HG02981 (cell line): ENCODE results near the gene FBRSL1.

Experiments
- ATAC-seq: cut with Tn5 transposase; IDR thresholded peaks from one replicate; pipeline ENCODE4 v1.9.1; 2021; ENCODE audit warnings: mild to moderate bottlenecking, moderate library complexity; ENCODE audit not compliant: unreplicated experiment

FBRSL1 gene

DNA sequence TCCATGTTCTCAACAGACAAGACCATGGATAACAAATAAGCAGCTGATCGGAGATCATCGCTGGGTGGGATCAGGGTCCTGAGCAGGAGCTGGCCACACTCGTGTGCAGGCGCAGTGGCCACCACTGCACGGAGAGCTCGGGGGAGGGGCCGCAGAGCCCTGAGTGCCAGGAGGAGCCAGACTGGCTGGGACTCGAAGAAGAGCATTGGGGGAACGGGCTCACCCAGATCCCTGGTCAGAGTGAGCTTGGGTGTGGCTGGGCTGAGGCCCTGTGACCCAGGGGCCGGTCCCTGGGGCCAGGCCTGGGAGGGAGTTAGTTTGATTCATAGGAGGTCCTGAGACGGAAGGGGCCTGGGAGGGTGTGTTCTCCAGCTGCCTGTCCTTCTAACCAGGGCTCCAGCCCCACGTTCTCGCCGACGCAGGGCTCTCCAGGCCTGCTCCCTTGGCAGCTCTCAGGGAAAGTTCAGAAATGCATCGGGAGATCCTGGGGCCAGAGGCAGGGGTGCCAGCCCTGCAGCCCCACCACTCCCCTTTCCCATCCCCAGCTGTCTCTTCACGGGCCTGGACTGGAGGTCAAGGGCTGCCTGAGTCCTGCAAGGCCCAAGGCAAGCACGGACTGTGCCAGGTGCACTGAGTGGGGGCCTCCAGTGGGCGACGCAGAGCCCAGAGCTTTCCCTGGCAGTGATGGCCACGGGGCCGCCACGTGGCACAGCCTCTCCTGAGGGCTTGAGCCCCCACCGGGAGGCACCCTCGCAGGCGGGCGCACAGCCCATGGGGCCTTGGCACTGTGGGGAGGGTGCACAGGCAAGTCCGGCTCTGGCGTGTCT, 48.1 kb downstream of the FBRSL1 start:
- ATAC-seq, result no peak

- no peak for ATAC-seq
Measured at GRCh38 chr12:132538663-132538990, 48.7 kb downstream of the FBRSL1 start.

DNA sequence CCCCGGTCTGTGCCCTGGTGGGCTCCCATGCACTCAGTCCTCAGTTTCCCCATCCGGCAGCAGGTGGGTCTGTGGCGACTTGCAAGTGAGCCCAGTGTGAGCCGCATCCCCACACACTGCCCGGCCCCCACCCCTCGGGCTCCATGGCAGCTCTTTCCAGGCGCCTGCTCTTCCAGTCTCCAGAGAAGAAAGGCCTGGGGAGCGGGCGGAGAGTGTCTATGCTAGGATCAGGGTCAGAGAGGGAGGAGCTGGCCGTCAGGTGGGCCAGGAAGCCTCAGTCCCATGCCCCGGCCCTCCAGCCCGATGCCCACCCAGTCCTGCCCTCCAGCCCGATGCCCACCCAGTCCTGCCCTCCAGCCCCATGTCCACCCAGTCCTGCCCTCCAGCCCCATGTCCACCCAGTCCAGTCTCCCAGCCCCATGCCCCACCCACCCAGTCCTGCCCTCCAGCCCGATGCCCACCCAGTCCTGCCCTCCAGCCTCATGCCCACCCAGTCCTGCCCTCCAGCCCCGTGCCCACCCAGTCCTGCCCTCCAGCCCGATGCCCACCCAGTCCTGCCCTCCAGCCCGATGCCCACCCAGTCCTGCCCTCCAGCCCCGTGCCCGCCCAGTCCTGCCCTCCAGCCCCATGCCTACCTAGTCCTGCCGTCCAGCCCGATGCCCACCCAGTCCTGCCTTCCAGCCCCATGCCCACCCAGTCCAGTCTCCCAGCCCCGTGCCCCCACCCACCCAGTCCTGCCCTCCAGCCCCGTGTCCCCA, 49.2 kb downstream of the FBRSL1 start:
- ATAC-seq, result no peak

DNA sequence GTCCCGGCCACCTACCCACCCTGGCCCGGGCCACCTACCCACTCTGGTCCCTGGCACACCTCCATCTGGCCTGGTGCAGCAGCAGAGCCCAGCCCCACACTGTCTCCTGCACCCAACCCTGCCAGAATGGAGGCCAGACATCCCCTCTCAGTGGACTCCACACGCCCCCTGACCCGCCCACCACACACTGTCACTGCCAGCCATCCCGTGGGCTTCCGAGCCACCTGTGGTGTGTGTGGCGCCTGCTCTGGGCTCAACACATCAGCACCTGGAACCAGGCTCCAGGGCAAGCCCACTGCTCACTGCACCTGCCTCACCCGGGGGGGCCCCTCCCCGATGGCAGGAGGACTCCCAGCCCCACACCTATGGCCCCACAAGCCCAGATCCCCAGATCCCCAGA, 50.5 kb downstream of the FBRSL1 start:
- ATAC-seq, result no peak

DNA sequence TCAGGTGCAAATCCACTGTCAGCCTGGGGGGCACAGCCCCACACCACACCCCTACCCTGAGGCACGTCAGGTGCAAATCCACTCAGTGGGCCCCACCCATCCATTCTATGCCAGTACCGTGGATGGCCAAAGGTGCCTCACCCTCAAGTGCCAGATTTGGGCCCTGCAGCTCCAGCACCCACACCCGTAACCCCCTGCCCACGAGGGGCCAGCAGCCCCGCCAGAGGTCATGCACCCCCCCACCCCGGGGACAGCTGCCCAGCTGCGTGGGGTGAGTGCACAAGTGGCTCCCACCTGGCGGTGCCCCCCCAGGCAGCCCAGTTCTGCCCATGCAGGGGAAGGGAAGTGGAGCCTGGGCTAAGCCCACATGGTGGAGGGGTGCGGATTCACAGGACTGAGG, 51.2 kb downstream of the FBRSL1 start:
- ATAC-seq, result no peak

- ATAC-seq, result no peak
Measured at GRCh38 chr12:132541996-132542395, 52.0 kb downstream of the FBRSL1 start.

GRCh38 chr12:132542661-132543060, 52.7 kb downstream of the FBRSL1 start:
- no peak for ATAC-seq

- ATAC-seq, result no peak
Measured at GRCh38 chr12:132543298-132544079, 53.5 kb downstream of the FBRSL1 start.

- no peak for ATAC-seq
Measured at GRCh38 chr12:132544080-132544397, 54.1 kb downstream of the FBRSL1 start.

DNA sequence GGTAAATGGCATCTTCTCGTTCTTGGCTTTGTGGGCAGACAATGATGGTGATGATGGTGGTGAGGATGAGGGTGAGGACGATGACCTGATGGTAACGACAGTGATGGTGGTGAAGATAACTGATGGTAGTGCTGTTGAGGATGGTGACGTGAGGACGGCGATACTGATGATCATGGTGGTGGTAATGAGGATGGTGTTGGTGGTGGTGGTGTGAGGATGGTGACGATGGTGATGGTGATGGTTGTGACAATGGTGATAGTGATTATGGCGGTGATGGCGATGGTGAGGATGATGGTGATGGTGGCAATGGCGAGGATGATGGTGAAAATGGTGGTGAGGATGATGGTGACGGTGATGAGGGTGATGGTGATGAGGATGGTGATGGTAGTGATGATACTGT, 54.5 kb downstream of the FBRSL1 start:
- no peak for ATAC-seq

DNA sequence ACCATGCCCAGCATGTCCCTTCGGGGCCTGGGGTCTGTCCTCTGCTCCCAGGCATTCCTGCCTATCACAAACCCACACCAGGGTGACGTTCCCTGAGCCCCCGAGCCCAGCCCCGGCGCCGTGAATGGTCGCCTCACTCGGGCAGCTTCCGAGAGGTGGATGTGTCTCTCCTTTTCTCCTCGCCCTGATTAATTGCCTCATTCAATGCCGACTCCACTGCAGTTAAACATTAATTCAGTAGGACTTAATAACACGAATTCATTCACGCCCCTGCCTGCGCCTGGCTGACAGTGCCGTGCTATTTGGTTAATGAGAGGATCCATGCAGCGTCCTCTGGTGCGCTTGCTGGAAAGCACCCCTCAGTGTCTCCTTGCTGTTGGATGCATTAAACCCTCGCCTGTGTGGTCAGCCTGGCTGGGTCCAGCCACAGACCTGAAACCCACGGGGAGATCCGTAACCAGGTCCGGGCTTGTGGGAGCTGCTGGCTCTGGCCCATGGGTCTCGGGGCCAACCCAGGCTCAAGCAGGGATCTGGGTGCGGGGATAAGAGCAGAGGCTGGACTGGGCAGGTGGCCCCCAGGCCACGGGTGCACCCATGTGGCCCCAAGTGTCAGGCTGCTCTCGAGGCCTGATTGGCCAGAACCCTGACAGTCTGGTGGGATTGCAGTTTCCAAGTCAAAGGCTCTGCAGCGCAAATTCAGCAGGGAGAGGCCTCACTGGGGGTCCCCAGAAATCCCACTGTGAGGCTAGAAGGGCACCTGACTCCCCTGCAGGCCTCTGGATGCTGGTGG, 55.4 kb downstream of the FBRSL1 start:
- no peak for ATAC-seq

DNA sequence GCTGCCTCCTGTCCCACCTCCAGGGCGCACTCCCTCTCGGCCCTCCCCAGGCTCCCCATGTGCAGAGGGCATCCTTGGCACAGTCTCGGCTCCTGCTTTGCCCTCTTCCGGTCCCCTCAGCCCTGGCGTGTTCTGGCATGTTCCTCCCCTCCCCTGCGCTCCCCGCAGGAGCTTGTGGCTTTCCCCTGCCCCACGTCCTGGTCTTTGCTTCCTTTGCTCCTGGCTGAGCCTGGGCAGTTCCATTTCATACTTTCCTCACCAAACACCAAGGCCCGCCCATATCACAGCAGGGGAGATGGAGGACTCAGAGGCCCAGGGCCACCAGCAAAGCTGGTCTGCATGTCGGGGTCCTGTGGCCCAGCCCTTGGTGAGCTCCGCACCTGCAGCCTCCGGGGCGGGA, 56.0 kb downstream of the FBRSL1 start:
- ATAC-seq, result no peak

DNA sequence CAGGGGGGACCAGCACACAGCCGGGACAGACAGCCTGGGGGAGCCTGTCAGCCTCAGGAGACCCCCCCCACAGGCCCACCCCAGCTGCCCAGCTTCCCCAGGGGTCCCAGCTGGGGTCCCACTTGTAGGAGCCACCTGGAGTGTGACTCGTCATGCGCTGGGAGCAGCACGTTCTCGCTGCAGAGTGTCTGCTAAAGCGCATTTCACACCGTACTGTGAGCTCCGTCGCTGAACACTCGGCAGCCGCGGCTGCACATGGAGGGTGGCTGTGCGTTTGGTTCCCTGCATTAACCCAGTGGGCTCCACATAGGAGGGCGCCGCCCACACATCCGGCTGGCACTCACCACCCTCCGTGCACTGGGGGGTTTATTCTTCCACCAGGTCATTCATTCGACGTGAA, 56.7 kb downstream of the FBRSL1 start:
- ATAC-seq, result no peak

DNA sequence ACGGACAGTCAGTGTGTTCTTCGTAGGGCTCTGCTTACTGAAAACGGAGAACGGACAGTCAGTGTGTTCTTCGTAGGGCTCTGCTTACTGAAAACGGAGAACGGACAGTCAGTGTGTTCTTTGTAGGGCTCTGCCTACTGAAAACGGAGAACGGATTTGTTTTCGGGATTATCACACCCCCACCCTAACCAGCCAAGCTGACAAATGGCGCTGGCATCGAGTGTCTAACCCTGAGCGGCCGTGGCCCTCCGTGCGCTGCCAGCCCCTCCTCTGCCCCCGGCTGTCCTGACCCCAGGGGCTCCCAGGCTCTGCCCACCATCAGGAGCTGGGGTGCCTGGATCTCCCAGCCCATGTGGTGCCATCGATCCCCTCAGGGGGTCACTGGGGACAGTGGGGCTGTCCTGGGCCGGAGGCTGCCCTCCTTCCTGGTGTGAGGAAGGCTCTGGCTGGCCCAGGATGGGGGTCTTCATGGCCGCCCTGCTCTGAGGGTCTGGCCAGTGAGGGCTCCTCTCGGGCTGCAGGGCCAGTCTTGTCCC, 57.3 kb downstream of the FBRSL1 start:
- ATAC-seq, result no peak

- no peak for ATAC-seq
Measured at GRCh38 chr12:132548430-132549058, 58.6 kb downstream of the FBRSL1 start.

GRCh38 chr12:132549059-132549458, 59.1 kb downstream of the FBRSL1 start:
- ATAC-seq, result no peak

- no peak for ATAC-seq
Measured at GRCh38 chr12:132550014-132550802, 60.3 kb downstream of the FBRSL1 start.

- no peak for ATAC-seq
Measured at GRCh38 chr12:132550830-132551640, 61.1 kb downstream of the FBRSL1 start.

DNA sequence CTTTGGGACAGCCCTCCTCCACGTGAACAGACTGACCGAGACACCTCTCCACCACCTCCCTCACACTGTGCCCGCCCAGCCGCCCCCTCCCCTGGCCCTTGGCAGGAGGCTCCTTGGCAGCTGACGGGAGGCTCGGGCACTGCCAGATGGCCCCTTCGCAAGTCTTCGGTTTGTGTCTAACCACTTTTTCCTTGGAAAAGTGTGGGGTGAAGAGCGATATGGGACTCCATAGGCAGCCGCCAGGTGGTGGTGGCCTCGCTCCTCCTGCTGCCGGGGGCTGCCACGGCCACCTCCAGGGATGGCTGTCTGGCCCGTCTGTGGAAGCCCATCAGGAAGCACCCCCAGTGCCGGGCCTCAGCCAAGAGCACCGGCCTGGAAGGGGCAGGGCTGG, 61.7 kb downstream of the FBRSL1 start:
- ATAC-seq, result no peak
